NK-92 treated with Interleukin-12 subunit alpha and Interleukin-12 subunit beta, amount 100 ng/mL, for 24 hours (cell line): ENCODE measurements around the gene OPN3.

Source experiments
- DNase-seq: peaks from one replicate; lab custom pipeline; 2025; lab: John Stamatoyannopoulos, UW

The OPN3 gene

DNA sequence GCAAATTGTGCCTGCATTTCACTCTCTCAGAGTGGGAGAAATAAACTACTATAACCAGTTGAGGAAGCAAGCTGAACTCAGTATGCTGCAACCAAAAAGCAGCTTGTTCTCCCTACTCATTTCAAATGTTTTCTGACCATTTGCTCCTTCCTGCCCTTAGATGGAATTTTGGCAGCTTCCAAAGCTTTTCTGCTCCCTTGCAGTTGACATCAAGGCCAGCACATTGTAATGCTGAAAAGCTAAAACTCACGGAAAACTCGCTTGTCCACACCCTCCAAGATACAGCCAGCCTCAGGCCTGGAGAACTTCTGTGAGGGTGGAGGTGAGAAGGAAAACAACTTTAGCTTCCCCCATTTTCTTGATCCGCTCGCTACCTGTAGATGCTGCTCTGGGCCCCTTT is 5.0 kb upstream of the OPN3 start:
- no peak for DNase-seq

DNA sequence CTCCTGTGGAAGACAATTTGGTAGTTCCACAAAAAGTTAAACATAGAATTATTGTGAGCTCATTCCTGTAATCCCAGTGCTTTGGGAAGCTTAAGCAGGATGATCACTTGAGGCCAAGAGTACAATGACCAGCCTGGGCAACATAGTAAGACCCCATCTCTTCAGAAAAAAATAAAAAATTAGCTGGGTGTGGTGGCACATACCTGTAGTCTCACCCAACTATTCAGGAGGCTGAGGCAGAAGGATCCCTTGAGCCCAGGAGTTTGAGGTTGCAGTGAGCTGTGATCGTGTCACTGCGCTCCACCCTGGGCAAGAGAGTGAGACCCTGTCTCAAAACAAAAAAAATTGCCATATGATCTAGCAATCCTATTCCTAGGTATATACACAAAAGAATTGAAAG is 4.1 kb upstream of the OPN3 start:
- DNase-seq: no peak

DNA sequence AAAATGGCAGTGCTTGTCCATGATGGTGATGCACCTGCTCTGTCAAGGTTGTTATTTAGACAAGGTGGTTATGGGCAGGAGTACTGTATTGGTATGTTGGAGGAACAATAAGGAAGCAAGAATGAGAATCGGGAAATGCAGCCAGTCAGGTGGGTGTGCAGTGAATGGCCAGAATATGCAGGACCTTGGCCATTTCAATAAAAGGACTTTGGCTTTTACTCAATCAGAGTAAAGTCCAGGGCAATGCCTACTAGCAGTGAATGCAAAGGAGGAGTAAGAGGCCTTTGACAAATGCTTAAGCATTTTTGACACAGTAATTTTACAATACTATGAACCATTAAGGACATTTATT is 2.4 kb upstream of the OPN3 start:
- no peak for DNase-seq

DNA sequence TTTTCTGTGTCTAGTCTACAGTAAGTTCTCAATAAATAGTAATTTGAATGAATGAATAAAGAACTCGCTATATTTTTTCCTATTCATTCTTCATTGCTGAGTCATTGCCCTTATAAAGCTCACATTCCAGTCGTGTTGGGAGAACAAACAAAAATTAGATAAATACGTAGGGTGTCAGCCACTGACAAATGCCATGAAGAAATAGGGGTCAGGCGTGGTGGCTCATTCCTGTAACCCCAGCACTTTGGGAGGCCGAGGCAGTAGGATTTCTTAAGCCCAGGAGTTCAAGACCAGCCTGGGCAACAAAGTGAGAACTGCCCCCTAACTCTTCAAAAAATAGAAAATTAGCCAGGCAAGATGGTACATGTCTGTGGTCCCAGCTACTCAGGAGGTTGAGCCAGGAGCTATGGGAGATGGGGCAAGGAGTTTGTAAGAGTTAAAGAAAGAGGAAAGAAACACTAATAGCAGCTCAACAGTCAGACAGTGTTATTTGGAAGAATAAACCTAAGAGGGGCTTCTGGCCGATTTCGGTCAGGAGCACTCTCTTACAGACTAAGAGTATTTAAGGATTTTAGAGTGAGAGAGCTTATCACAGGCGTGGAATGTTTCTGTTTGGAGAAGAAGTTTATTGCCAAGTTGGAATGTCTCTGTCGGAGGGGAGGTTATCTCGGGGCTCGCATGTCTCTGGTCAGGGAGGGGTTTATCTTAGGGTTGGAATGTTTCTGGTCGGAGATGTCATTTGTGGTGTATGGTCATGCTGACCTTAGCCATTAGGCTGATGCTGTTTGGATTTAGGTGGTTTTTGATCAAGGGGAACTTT is 1.8 kb upstream of the OPN3 start:
- no peak for DNase-seq

DNA sequence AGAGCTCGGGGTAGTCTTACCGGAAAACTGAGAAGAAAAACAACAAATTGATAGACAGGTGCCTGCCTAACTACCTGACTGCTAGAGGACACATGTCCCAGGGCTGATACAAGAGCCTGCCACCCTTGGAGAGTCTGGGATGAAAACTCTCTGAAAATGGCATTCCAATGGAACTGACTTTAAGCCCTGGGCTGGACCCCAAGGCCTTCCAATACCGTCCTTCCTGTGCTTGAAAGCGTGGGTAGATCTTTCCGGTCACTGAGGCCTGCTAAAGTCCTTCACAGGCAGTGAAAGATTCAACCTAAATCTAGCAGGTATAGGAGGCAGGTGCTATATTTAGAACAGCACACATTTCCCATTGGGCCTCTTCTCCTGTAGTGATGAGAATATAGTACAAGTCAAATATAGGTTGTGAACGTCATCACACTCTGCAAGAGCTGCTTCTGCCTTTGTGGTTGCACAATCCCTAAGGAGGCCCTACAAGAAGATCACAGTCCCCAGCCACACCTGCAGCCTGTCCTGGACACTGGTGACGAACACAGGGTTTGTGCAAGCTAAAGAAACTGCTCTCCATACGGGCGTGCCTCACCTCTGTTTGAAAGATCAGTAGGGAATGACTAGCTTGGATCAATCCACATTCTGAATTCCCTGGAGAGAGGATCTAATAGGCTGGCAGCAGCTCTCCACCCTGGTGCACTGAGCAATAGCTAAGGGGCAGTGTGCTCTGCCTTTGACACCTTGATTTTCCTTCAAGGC is 876 bp upstream of the OPN3 start:
- DNase-seq: no peak

DNA sequence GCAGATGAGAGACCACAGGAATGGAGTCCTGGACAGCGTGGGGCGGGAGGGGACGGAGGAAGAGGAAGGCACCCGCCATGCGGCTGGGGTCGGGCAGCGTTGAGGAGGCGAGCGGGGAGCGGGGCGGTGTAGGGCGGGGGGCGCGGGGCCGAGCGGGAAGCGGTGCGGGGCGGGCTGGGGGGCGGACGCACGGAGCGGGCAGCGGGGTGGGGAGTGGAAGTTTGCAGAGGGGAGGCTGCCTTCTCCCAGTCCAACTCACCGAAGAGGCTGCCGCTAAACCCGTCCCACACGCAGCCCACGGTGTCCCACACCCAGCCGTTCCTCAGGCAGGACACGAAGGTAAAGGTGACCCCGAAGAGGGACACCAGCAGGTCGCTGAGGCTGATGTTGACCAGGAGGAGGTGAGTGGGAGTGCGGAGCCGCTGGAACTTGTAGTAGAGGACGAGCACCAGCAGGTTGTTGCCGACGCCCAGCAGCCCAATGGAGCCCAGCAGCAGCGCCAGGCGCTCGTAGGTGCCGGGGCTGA is 483 bp downstream of the OPN3 start:
- DNase-seq: peak; percentile 51

DNA sequence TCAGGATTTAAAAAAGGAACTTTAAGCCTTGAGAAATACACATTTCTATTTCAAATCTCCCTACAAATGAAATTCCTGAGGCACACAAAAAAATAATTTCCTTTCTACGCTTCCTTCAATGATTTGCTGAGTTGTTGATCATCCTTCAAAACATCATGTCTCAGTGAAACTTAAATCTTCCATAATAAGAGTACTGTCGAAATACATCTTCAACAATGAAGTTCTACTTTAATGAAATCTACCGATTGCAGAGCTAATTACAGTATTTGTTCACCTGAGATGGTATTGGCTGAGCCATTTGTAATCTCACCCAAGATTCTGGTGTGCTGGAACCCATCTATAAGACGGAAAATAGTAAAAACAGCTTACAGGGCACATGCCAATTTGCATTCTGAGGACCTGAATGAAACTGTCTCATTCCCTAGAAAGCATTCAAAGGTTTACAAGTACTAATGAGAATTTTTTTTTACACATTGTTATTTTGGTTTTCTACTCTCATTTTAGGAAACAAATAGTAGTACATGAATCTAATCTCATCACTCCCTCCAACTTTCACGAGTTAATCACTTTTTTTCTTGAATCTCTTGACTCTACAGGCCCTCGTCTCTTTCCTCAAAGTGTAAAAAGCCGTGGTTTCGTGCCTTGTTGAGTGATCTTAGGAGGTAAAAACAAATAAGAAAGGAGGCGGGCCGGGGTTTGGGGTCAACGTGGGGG is 1.1 kb downstream of the OPN3 start:
- DNase-seq: no peak

DNA sequence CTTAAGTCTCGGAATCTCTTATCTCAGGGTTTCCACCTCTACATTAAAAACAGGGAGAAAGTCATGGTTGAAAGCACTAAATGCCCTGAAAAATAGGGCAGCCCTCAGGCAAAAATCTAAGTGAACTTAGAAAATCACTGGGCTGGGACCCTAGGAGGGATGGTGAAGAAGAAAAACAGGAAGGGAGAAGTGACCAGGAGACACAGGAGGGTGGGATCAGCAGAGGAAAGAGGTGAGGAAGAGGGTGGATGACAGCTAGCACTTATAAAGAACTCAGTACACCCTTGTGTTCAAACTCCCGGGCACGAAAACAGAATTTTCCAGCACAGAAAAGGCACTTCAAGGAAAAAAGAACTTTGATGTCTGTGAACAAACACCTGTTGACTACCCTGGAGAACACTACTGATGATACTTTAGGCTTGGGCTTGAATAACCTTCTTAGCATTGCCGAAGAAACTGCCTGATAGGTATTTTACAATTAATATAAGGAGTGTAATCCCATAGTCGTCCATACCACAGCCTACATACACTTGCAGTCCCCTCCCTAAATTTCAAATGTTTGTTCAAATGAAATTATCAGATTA is 2.0 kb downstream of the OPN3 start:
- DNase-seq: no peak

DNA sequence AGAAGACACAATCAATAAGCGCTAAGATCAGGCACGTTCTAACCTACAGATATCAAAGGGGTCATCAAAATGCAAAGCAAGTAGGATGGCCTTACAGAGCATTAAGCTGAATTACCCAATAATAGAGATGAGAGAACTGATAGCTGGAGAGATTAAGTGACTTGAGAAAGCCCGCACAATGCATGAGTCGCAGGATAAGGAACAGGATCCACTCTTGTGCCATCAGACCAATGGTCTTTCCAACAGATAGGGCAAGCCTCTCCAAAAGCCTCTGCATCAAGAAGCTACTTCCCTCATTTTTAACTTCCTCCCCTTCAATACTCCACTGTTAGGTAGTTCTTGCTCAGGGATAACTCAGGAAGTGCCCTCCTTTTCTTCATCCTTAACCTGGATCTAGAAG is 2.6 kb downstream of the OPN3 start:
- no peak for DNase-seq

DNA sequence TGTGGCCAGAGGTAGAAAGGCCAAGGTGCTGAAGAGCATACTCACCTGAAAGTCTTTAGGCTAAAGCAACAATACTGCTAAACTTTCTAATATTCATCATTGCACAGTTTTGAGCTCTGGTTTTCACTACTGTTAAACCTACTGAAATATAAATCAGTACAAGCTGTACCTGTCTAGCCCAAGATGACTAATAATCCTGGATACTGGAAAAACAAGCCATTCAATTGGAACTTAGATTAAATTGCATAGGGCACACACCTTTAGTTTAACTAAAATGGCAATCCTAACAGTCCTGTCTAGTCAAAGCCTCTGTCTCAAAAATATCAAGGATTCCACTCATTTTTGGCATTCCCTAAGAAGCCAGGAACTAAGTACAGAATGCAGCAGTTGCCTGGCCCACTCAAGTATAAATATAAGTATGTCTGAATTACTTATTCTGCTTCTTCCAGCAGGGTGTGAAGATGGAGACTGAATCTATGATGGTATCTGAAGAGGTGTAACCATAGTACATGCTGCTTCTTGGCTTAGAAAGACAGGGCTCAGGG is 3.1 kb downstream of the OPN3 start:
- no peak for DNase-seq

DNA sequence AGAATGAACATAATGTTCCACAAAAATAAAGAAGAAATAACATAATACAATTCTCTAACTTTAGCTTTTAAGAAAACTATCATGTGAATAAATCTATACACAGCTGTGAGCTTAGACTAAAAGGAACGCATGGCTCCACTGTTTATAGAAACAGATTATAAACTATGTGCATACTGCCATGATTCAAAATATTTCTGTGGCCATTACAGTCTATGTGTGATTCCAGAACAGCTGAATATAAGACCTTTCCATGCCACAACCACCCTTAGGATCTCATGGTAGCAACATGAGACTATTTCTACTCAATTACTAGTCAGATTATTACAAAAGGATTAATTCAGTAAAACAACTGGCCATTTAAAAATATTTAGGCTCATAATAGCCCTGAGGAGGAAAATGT is 3.9 kb downstream of the OPN3 start:
- DNase-seq: no peak

DNA sequence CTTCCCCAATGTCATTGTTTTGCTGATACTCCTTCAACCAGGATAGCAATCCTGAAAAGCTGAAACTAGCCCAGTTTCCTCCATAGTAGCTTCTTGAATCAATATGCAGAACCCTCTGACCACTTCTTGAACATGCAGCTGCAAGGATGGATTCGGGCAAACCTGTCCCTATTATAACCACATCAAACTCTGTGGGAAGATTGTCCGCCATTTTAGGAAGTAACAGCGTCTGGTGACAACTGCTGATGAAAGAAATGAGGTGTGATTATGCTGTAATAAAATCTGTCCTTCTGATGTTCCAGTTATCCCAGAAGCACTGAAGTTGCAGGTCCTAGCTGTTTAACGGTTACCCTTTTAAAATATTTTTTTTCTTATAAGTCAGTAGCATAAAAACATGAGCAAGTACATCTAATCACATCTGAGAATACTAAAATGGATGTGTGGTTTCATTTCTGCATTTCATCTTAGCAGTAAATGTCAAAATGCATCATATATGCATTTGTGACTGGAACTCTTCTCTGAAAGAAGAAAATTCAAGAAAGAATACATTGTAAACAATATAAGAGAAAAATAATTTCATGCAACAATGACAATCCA is 4.5 kb downstream of the OPN3 start:
- no peak for DNase-seq

DNA sequence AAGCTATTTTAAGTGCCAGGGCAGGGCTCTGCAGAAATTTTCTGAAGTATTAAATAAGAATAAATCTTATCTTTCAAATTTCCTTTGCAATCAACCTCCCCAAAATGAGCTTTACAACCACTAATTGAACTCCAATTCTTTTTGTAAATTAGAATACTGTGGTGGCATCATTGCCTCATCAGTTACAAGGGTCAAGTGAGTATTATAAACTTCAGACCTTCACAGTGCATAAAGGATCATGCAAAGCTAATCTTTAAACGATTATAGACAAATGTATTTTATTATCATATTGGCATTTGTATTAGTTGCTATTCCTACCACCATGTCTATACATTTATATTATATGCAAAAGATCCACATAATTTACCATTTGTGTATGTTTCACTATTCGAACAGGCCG is 7.2 kb downstream of the OPN3 start:
- no peak for DNase-seq

DNA sequence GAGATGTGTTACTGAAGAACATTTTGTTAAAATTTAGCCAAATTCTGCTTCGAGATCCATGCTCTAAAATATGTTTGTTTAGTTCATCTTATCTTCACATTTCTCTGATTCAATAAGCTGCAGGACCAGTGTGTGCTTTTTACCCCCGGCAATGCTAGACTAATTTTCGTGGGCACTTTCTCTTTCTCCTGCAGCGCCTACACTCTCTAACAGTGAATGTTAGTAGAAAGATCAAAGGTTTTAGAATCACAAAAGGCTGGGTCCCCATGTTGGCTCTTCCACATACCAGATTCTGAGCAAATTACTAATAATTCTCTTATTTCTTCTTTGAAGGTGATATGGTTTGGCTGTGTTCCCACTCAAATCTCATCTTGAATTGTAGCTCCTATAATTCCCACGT is 8.5 kb downstream of the OPN3 start:
- no peak for DNase-seq

DNA sequence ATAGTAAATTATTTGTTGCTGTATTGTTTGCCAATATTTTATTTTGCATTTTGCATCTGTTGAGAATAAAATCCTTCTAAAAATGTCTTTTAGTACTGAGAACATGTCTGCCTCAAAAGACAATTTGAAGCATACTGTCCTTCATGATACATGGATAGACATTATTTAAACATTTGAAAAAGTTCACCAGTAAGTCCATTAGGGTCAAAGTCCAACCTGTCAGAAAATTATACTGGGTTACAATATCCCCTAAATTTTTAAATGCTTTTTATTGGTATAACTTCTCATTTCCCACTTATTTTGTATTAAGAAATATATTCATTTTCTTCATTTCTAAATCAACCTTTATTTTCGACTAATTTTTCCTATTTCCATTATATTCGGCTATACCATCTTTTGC is 9.3 kb downstream of the OPN3 start:
- no peak for DNase-seq

DNA sequence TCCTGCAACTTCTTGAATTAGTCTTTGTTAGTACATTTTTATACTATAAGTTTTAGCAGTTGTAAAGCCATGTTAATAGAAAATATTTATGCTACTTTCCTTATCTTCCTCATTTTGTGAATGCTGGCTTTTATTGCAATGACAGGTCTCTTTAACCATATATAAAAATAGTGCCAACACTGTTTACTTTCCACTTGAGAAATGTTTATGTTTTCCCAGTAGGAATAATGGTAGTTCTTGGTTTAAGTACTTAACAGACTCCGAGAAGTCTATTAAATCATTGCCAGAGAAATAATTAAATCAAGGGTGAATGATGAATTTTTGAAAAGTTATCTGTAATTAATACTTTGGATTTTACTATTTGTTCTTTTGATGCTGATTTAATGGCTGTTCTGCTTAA is 9.7 kb downstream of the OPN3 start:
- no peak for DNase-seq

DNA sequence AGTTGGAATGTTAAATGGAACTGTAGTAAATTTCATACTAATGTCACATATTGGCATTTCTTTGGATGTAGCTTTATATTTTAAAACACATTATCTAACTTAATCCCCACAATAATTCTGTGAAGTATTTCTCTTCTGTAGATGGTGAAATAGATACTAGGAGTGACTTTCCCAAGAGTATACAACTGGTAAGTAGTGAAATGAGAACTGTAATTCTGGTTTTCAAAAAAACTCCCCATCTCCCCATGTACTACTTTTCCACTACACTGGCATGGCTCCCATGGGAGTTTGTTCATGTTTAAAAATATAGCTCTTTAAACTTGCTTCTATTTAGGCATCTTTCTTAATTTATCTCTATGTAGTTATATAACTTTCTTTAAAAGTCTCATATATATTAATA is 10.2 kb downstream of the OPN3 start:
- DNase-seq: no peak

DNA sequence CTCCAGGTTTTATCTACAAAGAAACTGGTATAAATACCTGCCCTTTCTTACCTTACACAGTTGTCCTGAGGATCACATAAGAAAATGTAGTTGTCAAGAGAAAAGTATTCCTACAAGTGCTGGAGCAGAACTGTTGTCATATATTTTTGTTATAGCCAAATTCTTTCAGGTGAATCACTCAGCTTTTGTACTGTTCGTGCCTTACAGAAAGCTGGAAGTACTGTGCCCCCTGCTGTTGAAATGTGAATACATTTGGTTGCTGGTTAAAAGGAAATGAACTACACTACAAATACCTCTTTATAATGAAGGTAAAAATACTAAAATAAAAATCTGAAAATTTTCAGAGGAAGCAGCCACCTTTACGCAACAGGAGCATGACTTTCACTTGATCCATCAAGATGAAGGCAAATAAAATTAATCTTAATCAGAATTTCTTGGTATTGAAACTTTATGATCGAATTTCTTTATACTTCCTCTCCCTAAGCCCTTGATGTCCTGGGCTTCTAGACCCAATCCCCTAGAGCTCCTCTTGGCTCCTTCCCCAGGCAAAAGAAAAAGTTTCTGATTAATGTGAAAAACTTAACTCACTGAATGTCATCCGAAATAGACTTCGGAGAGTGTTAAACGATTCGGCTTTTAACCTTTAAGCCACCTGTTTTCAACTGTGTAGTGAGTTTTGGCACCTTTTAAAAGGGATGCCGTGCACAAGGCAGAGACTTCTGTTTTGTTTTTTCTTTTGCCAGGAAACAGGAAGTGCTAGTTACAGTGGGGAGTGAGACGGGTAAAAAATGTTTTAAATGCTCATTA is 12.5 kb downstream of the OPN3 start:
- DNase-seq: no peak

DNA sequence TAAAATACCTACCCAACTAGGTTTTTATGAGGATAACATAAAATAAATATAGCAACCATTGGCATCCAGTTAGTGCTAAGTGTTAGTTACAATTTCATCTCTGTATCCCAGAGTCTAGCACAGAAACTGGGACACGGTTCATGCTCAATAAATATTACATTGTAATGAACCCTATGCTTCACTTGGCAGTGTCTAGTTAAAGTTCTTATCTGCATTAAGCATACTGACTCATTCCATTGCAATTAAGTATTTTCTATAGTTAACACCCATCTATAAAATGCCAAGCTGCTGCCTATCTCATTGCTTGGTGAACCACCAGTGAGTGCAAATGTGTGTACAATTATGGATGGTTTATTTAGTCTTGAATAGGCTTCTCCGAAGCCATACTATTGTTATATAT is 15.2 kb downstream of the OPN3 start:
- no peak for DNase-seq

DNA sequence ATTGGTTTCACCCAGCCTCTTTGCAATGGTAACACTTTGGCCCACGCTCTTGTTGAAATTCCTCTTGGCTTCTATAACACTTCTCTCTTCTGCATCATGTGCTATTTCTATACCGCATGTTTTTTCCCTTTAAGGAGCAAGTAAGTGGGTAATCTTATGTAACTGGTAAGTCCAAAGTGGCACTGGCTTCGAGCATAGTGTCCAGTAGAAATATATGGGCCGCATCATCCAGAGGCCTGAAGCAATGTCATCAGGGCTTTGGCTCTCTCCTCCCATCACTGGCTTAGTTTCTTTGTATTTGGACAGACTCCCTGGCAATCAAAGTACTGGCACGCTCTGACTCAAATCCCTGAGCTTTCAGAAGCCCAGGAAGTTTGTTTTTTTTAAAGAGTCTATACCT is 17.5 kb downstream of the OPN3 start:
- no peak for DNase-seq

DNA sequence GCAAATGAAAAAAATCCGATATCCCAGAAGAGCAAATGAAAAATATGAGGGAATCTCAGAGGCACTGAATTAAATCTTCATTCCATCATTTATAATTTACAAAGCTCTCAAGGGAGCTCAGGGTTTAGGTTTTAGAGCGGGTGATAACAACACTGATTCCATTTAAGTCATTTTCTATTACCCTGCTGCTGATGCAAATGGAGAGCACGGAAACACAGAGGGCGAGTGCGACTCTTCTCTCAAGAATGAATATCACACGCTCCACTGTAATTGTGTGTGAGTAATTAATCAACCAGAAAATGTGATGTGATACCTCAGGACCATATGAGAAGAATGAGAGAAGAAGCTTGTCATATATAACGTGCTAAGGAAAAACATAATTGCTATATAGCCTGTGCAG is 22.7 kb downstream of the OPN3 start:
- DNase-seq: no peak
